ENCODE data around the gene ITGA1. TPM values are rescaled to one million over a fixed set of nuclear protein-coding genes. Genes with fewer than 3 reads are reported as not detected.

ITGA1 gene
- total RNA-seq, 3 donors from 2014 or later: 26.2 to 49.2 (median 36.6) TPM

- intact Hi-C loops (cut with DNase I; ENCODE audit: low total_unique reads): no loop called here
- H3K9me3 ChIP-seq: no peaks in the 10 kb centered on the region
- no peak overlapping the region for H3K4me3 ChIP-seq
- H3K4me1 ChIP-seq: no peaks in the 10 kb centered on the region
- no peak overlapping the region for H3K27ac ChIP-seq
- no peak for DNase-seq (ENCODE audit: low spot score in 2 of 2)
- H3K36me3 ChIP-seq: no peaks in the 10 kb centered on the region
- TF ChIP-seq POLR2AphosphoS5 (IDR thresholded peaks at IDR 0.05): no peak
- no peak for TF ChIP-seq POLR2A (IDR thresholded peaks at IDR 0.05)
- no peak for TF ChIP-seq CTCF (IDR thresholded peaks at IDR 0.05)
- H3K27me3 ChIP-seq: no peaks in the 10 kb centered on the region
Observed at GRCh38 chr5:52754051-52754450, 33.7 kb upstream of the ITGA1 start.

GRCh38 chr5:52757527-52757926, 30.2 kb upstream of the ITGA1 start:
- H3K36me3 ChIP-seq: no peaks in the 10 kb centered on the region
- no peaks in the 10 kb centered on the region for H3K27me3 ChIP-seq
- H3K9me3 ChIP-seq: no peaks in the 10 kb centered on the region
- H3K4me1 ChIP-seq: no peaks in the 10 kb centered on the region
- intact Hi-C loops (cut with DNase I; ENCODE audit: low total_unique reads): no loop called here
- H3K27ac ChIP-seq: no peak overlapping the region
- H3K4me3 ChIP-seq: no peak overlapping the region
- TF ChIP-seq POLR2A (IDR thresholded peaks at IDR 0.05): no peak
- no peak for DNase-seq (ENCODE audit: low spot score in 2 of 2)

GRCh38 chr5:52758014-52758413, 29.7 kb upstream of the ITGA1 start:
- Histone ChIP-seq H3K27ac (no peak overlapping the region), H3K36me3 (no peaks in the 10 kb centered on the region), H3K9me3 (no peaks in the 10 kb centered on the region), H3K27me3 (no peaks in the 10 kb centered on the region), H3K4me1 (no peaks in the 10 kb centered on the region), H3K4me3 (no peak overlapping the region)
- TF ChIP-seq CTCF (IDR thresholded peaks at IDR 0.05): no peak
- no peak for TF ChIP-seq POLR2AphosphoS5 (IDR thresholded peaks at IDR 0.05)
- no peak for TF ChIP-seq POLR2A (IDR thresholded peaks at IDR 0.05)
- intact Hi-C loops (cut with DNase I; ENCODE audit: low total_unique reads): no loop called here
- DNase-seq (ENCODE audit: low spot score in 2 of 2): no peak

GRCh38 chr5:52759331-52759730, 28.4 kb upstream of the ITGA1 start:
- Histone ChIP-seq H3K4me3 (no peak overlapping the region), H3K36me3 (no peaks in the 10 kb centered on the region), H3K4me1 (no peaks in the 10 kb centered on the region), H3K27ac (no peak overlapping the region), H3K9me3 (no peaks in the 10 kb centered on the region), H3K27me3 (no peaks in the 10 kb centered on the region)
- no peak for DNase-seq (ENCODE audit: low spot score in 2 of 2)
- intact Hi-C loops (cut with DNase I; ENCODE audit: low total_unique reads): no loop called here
- TF ChIP-seq POLR2A (IDR thresholded peaks at IDR 0.05): no peak
- TF ChIP-seq POLR2AphosphoS5 (IDR thresholded peaks at IDR 0.05): no peak
- TF ChIP-seq CTCF (IDR thresholded peaks at IDR 0.05): no peak

- H3K27ac ChIP-seq: no peak overlapping the region
- no peaks in the 10 kb centered on the region for H3K27me3 ChIP-seq
- H3K36me3 ChIP-seq: no peaks in the 10 kb centered on the region
- H3K9me3 ChIP-seq: no peaks in the 10 kb centered on the region
- no peak overlapping the region for H3K4me3 ChIP-seq
- DNase-seq (ENCODE audit: low spot score in 2 of 2): no peak
- H3K4me1 ChIP-seq: no peaks in the 10 kb centered on the region
- TF ChIP-seq CTCF (IDR thresholded peaks at IDR 0.05) (no peak), POLR2A (IDR thresholded peaks at IDR 0.05) (no peak), POLR2AphosphoS5 (IDR thresholded peaks at IDR 0.05) (no peak)
- intact Hi-C loops (cut with DNase I; ENCODE audit: low total_unique reads): no loop called here
Observed at GRCh38 chr5:52760695-52761366, 26.9 kb upstream of the ITGA1 start.

Data from breast epithelium (tissue), 4 donors.